GM18519 (cell line): ENCODE data around the gene SULF2.

ENCODE experiments used
- ATAC-seq: cut with Tn5 transposase; IDR thresholded peaks from one replicate; pipeline ENCODE4 v1.9.1; 2021; ENCODE audit warnings: mild to moderate bottlenecking, moderate library complexity; ENCODE audit not compliant: unreplicated experiment, low FRiP score

SULF2 gene

DNA sequence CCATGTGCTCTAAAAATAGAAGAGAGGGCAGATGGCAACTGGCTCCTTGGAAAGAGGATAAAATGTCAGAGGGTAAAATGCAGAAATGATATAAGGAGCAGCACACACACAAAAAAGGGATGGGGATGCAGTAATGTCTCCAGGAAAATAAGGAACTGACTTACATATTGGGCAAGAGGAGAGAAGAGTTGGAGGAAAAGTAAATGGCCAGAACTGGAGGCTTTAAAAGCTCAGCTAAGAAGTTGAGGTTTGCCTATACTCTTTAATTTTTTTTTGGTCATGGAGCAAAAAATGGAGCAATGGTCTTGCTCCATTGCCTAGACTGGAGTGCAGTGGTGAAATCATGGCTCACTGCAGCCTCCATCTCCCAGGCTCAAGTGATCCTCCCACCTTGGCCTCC lies 93.7 kb downstream of the SULF2 start:
- no peak for ATAC-seq

DNA sequence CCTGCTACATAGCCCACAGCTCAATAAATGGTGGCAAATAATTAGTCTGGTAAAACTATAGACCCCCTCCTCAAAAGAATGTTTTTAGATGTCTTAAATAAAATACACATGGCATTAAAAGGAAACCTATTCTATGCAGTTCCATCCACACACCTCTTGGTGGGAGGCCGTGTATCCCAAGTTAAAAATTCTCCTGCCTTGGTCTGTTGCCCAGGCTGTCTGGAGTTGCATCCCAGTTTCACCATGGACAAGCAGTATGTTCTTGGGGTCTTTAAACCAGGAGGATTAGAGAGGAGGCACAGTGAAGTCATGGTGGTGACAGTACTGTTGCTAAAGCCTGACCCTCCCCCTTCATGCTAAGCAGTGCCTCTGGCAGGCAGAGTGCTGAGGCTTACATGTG lies 95.5 kb downstream of the SULF2 start:
- no peak for ATAC-seq

DNA sequence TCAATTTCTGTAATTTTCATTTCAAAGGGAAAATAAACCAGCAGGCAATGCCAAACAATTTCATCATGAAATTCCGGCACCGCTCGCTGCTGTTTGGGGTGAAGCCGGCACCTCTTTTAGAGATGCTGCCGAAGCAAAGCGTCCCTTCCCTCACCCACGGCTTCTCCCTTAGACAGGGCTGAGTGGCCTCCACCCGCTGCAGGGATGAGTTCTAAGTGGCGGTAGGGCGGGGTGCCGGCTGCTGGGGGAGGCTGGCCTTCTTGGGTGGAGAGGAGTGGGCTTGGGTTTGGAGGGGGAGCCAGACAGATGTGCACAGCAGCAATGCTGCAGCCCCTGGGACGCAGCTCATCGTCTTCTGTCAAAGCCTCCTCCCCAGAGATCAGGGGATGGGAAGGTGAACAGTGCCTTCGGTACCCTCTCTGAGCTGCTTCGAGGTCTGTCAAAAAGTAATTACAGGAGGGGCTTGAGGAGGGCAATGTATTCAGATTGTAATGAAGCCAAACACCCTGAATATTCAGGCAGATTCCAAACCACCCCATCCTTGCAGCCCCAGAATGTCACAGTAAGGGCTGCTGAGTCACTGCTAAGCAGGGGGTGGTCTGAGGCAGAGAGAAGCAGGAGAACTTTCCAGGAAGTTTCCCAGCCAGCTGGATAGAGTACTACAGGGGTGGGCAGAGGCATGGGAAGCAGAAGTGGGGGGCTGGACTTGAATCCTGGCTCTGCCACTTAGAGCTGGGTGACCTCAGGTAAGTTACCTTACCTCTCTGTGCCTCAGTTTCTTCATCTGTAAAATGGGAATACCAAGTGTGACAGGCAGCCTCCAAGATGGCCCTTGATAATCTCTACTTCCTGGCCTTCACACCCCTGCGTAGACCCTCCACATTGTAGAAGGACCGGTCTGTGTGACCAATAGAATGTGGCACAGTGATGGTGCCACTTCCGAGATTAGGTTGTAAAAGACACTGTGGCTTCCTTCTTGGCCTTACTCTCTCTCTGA lies 96.6 kb downstream of the SULF2 start:
- no peak for ATAC-seq

DNA sequence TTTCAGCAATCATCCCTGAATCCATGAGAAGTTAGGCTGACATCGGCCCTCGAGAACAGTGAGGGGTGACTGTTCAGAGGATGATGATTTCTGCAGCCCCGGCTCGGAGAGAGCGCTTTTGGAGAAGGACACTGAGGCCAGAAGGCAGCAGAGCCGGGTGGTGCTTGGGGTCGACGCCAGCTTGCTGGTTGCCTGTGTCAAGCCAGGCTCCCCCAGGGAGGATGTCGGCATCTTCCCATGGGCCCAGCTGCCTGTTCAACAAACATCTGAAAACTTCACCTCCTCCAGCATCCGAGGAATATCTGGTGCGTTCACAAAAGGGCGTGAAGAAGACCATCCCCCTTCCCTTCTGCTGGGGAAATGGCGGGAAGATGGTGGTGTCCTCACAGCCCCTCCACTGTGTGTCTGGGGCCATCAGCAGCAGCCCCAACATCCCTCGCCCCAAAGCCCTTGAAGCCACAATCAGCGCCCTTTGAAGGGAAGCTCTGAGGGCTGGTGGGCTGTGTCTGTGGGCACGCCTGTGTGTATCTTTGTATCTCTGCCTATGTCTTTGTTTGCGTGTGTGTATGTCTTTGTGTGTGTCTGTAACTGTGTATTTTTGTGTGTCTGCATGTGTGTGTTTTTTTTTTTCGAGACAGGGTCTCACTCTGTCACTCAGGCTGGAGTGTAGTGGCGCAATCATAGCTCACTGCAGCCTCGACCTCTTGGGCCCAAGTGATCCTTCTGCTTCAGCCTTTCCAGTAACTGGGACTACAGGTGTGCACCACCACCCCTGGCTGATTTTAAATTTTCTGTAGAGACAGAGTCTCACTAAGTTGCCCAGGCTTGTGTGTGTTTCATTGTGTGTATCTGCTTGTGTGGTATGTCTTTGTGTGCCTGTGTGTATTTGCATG lies 97.9 kb downstream of the SULF2 start:
- ATAC-seq, result no peak

DNA sequence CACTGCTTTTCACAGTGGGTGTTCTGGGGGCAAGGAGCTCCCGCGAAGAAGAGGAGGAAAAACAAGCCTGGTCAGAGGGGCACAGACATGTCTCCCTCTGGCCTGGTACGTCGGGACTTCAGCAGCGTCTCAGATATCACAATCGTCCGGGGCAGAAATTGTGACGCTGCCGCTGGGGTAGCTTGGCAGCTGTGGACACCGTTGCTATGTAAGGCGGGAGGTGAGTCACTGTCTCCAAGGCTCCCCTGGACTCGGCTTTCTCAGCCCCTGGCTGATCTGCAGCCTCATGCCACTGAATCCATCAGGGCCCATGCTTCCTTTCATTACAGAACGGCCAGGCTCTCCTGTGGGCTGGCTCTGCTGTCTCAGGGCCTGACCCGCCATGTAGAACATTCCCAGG lies 98.7 kb downstream of the SULF2 start:
- no peak for ATAC-seq

DNA sequence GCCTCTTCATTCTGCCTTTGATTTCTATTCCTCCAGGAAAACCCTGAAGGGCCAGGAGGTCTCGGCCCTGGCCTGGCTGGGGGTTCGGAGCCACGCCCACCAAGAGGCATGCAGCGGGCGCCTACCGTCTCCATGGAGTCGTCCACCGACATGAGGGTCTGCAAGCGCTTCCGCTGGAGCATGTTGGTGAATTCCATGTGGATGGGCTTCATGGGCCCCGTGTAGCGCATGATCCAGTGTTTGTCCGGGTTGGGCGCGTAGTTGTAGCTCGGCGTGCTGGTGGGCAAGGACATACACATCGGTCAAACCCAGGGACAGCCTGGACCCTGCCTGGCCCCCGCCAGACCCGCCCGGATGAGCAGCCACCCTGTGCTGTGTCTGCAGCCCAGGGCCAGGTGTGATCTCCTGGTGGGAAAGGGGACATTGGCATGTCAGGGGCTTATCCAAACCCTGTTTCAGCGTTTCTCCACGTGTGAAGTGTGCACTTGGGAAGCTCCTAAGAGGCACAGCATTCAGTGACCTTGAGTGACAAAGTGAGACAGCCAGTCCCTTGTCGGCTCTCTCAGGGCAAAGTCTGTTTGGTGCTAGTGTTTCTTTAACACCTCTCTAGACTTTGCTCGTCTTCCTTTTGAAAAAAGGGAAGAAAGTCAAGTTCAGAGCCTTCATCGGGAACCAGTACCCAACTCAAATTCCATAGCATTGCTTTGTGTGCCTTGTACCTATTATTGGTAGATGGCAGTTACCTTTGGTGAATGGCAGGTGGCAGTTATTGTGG lies 100.8 kb downstream of the SULF2 start:
- no peak for ATAC-seq

DNA sequence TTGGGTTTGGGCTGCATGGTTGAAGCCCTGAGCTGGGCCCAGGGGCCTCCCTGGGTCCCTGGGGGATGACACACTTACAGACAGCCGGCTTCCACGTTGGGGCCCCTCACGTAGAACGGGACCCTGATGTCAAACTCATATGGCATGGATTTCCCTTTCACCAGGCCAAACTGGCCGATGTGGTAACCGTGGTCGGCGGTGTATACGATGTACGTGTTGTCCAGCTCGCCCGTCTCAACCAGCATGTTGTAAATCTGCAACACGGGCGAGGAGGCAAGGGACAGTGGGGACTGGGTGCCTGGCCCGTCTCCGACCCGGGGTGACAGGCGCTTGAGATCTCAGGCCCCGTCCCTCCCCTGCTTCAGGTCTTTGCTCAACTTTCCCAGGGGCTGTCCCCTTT lies 102.4 kb downstream of the SULF2 start:
- no peak for ATAC-seq

DNA sequence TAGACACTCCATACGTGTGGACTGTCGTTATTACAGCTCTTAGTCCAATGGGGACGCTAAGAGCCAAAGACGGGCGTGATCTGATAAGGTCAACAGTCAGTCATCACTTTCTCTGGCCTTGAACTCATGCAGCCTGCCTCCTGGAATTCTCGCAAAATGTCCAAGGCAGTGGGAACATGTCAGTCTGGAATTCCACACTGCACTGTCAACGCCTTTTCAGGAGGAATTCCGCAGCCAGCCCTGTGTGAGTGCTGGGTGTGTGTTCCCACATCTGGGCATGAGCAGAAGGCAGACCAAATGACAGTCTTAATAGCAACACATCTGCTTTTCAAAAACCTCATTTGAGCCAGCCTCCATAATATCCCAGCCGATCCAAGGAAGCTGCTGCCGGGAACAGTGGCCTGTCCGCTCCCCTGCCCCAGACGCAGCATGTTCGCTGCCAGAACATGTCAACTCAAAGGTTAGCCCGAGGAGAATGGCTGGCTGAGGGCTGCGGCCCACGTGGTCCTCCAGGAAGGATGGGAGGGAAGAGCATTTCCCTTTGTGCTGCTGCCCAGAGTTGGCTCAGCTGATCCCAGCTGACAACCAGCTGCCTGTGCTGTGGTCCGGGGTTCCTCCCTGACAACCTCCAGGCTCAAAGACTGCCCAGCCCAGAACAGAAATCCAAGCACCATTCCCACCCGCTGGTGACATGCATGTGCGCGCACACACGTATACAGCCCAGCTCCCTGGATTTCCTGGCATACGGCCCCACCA lies 103.1 kb downstream of the SULF2 start:
- ATAC-seq, result no peak

DNA sequence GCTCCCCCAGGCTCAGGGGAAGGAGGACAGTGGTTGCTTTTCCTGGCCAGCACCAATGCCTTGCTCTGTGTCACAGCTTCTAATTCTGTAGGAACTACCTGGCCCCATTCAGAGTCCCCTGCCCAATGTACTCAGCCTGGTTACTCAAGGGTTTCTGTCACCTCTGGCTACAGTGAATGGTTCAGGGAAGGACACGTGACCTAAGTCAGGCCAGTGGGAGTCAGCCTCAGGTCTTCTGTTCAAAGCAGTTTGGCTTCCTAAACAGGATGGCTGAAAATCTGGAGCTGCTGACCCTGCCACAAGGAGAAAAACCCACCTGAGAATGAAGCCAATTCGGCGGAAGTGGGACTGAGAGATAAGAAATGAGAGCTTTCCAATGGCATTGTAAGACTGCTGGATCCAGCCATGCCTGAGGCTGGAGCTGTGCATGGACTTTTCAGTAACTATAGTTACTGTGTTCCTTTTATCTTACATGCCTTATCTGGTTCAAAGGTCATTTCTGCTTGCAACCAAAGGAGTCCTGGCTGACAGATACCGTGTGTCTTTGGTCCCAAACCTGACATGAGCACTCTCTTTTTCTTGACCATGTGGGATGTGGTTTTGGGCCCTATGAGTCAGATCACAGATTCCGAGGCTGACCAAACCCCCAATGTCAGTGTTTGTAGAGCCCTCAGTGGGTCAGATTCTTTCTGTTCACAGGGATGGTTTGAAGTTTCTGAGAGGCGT lies 104.3 kb downstream of the SULF2 start:
- no peak for ATAC-seq

DNA sequence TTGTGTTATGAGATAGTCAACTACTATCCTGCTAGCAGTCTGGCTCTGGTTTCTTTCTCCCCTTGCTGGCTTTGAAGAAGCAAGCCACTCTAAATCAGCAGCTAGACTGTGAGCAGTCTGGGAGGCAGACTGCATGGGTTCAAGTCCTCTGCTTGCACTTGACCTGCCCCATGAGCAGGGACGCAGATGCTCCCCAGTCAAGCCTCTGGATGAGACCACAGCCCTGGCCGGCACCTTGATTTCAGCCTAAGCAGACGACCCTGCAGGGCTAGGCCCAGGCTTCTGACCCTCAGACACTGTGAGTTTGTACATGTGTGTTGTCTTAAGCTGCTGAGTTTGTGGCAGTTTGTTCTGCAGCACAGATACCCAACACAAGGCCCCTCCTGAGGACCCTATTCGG lies 105.8 kb downstream of the SULF2 start:
- ATAC-seq, result no peak

DNA sequence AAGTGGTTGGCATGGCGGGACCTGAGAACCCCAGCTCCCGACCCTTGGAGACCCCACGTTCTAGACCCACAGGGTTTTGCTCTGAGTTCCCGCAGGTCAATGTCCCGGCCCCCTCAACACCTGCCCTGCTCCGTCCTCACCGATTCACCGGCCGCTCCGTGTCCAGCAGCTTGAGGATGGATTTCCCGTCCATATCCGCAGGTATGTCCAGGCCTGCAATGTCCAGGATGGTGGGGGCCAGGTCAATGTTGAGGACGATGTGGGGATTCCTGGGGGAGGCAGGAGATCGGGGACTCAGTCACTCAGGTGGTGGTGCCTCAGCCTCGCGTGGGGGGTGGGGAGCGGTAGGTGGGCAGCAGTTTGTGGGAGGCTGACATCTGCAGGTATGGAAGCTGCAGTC lies 106.7 kb downstream of the SULF2 start:
- ATAC-seq, result no peak

DNA sequence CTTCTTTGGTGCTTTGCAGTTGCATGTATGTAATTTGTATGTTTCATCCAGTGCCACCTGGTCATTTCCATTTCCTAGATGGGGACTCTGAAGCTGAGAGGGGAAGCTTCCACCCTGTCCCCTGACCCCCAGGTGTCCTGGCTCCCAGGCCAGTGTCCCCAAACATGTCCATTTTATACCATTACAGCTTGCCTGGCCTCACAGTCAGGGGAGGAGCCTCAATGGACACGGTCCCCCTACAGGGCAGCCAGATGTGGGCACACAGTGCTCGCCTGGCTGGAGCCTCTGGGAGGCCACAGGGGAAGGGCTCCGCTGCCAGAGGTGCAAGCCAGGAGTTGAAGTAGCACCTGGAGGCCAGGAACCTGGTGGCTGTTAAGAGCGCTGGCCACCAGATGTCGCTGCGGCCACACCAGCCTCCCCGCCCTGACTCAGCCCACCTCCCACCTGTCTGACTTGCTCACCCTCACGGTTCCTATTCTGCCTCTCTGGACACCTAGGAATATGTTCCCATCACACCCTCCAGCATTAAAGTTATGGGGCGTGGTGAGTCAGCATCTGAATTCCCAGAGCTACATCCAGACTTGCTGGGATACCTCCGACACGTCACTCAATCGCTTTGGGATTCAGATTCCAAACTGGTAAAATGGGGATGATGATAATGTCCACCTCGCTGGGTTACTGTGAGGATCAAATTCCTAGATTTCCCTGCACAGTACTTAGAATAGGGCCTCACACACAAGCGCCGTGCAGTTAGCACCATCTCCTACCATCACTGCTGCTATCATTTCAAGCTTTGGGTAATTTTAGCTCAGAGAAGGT lies 107.4 kb downstream of the SULF2 start:
- no peak for ATAC-seq

DNA sequence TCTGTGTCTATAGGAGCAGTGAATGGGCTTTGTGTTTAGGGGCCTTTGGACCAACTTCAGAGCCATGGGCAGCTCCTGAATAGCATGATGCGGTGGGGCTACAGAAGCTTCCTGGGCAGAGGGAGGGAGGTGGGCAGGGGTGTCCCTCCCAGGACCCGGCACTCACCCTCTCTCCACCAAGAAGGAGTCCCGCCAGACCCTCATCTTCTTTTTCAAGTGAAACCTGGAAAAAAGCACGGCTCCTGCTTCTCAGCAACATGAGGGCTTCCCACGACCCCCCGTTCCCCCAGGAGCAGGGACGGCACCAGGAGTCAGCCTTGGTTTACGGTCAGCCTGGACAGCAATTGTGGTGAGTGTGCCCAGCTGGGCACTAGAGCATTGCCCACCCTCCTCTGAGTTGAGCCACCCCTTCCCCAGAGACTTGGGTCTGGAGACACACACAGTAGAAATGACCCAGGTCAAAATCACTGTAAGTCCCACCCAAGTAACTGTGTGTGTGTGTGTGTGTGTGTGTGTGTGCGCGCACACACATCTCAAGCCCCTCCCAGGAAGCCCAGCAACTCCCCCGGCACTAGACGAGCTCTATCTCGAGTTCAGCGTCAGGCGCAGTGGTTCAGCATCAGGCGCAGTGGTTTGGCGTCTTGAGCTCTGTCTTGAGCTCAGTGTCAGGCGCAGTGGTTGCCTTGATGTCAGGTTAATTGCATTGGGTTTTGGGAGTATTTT lies 108.2 kb downstream of the SULF2 start:
- no peak for ATAC-seq

DNA sequence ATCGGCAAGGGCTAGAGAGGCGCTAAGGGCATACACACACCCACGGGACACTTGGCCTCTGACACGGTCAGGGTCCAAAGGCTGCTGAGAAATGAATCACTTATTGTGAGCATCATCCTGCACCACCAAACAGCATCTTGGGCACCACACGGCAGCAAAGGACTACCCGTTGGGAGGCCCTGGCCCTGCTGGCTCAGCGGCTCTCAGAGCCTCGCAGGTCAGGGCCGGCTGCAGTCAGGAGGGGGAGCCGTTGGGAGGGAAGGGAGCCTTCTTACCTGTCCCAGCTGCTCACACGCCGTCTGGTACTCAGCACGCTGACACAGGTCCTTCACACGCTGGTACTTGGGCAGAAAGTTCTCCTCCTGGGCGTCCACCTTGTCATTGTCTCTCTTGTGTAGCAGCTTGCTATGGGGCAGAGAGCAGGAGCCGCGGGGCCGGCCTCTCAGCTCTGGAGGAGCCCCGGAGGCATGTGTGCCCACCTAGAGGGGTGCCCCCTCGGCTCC lies 109.0 kb downstream of the SULF2 start:
- no peak for ATAC-seq

DNA sequence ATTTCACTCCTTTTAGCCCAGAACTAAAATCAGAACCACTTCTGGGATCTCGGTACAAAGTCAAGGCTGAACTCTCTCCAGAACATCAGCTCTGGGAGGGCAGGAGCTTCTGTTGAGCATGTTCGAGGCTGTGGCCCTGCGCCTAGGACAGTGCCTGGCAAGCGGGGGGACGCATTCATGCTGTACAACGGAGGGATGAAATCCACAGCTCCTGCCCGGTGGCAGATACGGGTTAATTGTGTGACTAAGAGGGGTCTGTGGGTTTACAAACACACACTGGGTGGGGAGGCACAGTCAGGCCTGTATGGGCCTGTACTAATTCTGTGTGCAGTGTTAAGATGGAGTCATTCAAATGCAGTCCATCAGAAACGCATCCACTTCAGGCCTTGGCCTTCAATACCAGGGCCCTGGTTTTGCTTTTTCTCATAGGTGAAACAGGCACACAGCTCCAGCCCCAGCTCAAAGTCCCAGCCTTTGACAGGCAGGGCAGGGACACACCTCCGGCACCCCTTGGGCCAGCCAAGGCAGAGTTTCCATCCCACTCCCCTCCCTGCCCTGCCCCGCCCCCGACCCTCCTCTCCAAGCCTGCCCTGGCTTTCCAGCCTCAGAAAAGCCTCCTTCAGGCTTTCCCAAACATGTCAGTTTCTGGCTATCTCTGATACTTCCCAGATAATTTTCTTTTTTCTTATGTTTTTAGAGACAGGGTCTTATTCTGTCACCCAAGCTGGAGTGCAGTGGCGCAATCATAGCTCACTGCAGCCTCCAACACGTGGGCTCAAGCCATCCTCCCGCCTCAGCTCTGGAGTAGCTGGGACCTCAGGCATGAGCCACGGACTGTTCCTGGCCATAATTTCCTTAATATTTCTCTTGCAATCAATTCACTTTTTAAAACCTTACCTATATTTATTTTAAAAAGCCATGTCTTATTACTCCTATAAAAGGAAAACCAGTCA lies 109.8 kb downstream of the SULF2 start:
- ATAC-seq, result no peak

DNA sequence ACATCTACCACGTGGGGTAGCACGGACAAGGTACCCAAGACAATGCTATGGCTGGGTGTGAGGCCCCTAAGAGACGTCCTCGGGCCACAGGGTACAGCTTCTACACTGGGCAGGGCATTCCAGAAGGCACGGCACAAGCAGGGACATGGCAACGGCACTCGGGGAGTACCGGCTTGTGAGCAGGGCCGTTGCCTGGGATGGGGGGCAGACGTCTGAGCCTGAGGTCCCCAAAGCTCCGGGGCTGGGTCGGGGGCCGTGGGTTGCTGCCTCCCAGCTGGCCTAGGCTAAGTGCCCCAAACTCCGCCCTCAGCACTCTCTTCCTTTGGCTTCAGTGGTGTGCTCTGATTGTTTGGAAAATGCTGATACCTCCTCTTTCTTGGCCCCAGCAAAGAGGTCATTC lies 110.6 kb downstream of the SULF2 start:
- no peak for ATAC-seq

DNA sequence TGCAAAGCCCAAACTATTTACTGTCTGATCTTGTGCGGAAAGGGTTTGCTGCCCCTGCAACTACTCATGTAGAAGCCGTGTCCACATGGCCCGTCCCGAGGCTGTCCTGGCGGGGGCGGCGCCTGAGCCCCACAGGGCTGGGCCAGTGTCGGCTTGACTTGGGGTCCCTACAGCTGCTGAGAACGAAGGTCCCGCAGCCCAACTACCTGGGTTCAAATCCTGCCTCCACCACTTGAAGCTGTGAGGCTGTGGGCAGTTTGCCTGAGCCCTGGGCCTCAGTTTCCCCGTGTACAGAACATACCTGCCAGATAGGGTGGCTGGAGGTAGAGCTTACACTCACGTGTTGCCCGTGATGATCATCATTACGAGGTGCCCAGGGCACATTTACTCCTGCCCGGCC lies 111.1 kb downstream of the SULF2 start:
- ATAC-seq, result no peak
